PC-3 (cell line): ENCODE measurements around the gene VEGFA. TPM values are rescaled to one million over a fixed set of nuclear protein-coding genes. Genes with fewer than 3 reads are reported as not detected.

Experiments used
- ATAC-seq: fragments of 200-7000 bp; cut with Tn5 transposase; 2 replicates; pipeline ENCODE4 v1.9.1; 2020; ENCODE audit warnings: mild to moderate bottlenecking, moderate library complexity
- BruUV-seq: library from RNA; stranded (reverse); fragments of 400-500 nt; replicated peaks from 2 replicates; lab custom pipeline; 2021; lab: Mats Ljungman, UMichigan
- CTCF ChIA-PET: fragments of 300-600 bp; sonication (Branson Sonifier 250); formaldehyde crosslinking; loops from one replicate; lab custom pipeline; 2022; ENCODE audit warnings: antibody characterized with exemption; lab: Charles Lee
- POLR2A ChIA-PET: fragments of 300-600 bp; sonication (Branson Sonifier 250); formaldehyde crosslinking; loops from one replicate; lab custom pipeline; 2022; ENCODE audit warnings: antibody characterized with exemption; ENCODE audit not compliant: unreplicated experiment; lab: Charles Lee
- DNase-seq: peaks from one replicate; pipeline ENCODE4 v3.0.0-alpha.2; 2015
- H2AFZ ChIP-seq: fragments of 300-600 bp; sonication (generic); 2 replicates; pipeline ENCODE4 v1.6.0; 2016; ENCODE audit warnings: antibody characterized with exemption, low read length
- H3F3A ChIP-seq: fragments of 300-600 bp; sonication (generic); one replicate; pipeline ENCODE4 v1.6.0; 2017; ENCODE audit warnings: antibody characterized with exemption, low read length, control low read depth, mild to moderate bottlenecking; ENCODE audit not compliant: unreplicated experiment
- H3K27ac ChIP-seq: fragments of 300-600 bp; sonication (generic); 2 replicates; pipeline ENCODE4 v1.5.1; 2016; ENCODE audit warnings: mild to moderate bottlenecking, low read length
- H3K27me3 ChIP-seq: fragments of 300-600 bp; sonication (generic); 2 replicates; pipeline ENCODE4 v1.6.1; 2016; ENCODE audit warnings: low read length, mixed read lengths
- H3K36me3 ChIP-seq: fragments of 300-600 bp; sonication (generic); 2 replicates; pipeline ENCODE4 v1.6.1; 2016; ENCODE audit warnings: low read depth, mixed run types, low read length, mixed read lengths
- H3K4me1 ChIP-seq: fragments of 300-600 bp; sonication (generic); 2 replicates; pipeline ENCODE4 v1.5.1; 2016; ENCODE audit warnings: low read length; ENCODE audit not compliant: insufficient read depth
- H3K4me2 ChIP-seq: fragments of 300-600 bp; sonication (generic); 2 replicates; pipeline ENCODE4 v1.6.0; 2016; ENCODE audit warnings: low read length
- H3K4me3 ChIP-seq: fragments of 300-600 bp; sonication (generic); 2 replicates; pipeline ENCODE4 v1.5.1; 2016; ENCODE audit warnings: mild to moderate bottlenecking, low read length, mixed read lengths
- H3K79me2 ChIP-seq: fragments of 300-600 bp; sonication (generic); 2 replicates; pipeline ENCODE4 v1.6.1; 2017; ENCODE audit warnings: low read length, mixed read lengths
- H3K9ac ChIP-seq: fragments of 300-600 bp; sonication (generic); 2 replicates; pipeline ENCODE4 v1.6.0; 2016; ENCODE audit warnings: mild to moderate bottlenecking, low read length
- H3K9me2 ChIP-seq: fragments of 300-600 bp; sonication (generic); replicated peaks from 2 replicates; pipeline ENCODE4 v1.6.1; 2016; ENCODE audit warnings: mixed run types, low read length, mixed read lengths
- H3K9me3 ChIP-seq: fragments of 300-600 bp; sonication (generic); 2 replicates; pipeline ENCODE4 v1.6.1; 2016; ENCODE audit warnings: low read length, mixed read lengths
- H4K20me1 ChIP-seq: fragments of 300-600 bp; sonication (generic); 2 replicates; pipeline ENCODE4 v1.6.1; 2016; ENCODE audit warnings: low read length, mixed read lengths
- CTCF ChIP-seq: fragments of 300-600 bp; sonication (generic); conservative IDR thresholded peaks from 2 replicates; pipeline ENCODE4 v1.5.1; 2017; ENCODE audit warnings: antibody characterized with exemption, low read depth, mild to moderate bottlenecking, low read length
- EZH2 ChIP-seq: fragments of 300-600 bp; sonication (generic); IDR thresholded peaks from one replicate; pipeline ENCODE4 v1.6.1; 2017; ENCODE audit warnings: antibody characterized with exemption, mild to moderate bottlenecking, low read length; ENCODE audit not compliant: unreplicated experiment
- EZH2phosphoT487 ChIP-seq: fragments of 300-600 bp; sonication (generic); IDR thresholded peaks from 2 replicates; pipeline ENCODE4 v1.6.1; 2018; ENCODE audit warnings: mild to moderate bottlenecking, antibody characterized with exemption, low read length, borderline replicate concordance
- intact Hi-C: fragments of 100-400 bp; cut with micrococcal nuclease; formaldehyde crosslinking; loops from 2 replicates; pipeline ENCODE4 v1.9.0; 2023
- total RNA-seq: library from RNA; depleted of rRNA; stranded (reverse); fragments of >200 nt; gene quantifications from 2 replicates; pipeline ENCODE4 v1.2.3, GENCODE V29; 2014

The VEGFA gene
- total RNA-seq, 1 experiment from 2014 or later = 146 TPM

GRCh38 chr6:43831191-43831590 is 61.2 kb downstream of the VEGFA start:
- Histone ChIP-seq H3K4me1 (no peaks in the 10 kb centered on the region), H3K9ac (no peak overlapping the region), H3K4me3 (no peak overlapping the region), H4K20me1 (no peaks in the 10 kb centered on the region), H3K36me3 (no peaks in the 10 kb centered on the region), H3K9me3 (no peaks in the 10 kb centered on the region), H3K27ac (no peak overlapping the region), H3K4me2 (no peak overlapping the region), H2AFZ (no peak overlapping the region), H3K27me3 (no peaks in the 10 kb centered on the region), H3K9me2 (no peaks in the 10 kb centered on the region), H3F3A (no peaks in the 10 kb centered on the region), H3K79me2 (no peaks in the 10 kb centered on the region)
- DNase-seq (no peak), ATAC-seq (no peak)
- CTCF ChIA-PET = no interaction called here
- no TSS peak for BruUV-seq
- TF ChIP-seq EZH2phosphoT487 (no peak), CTCF (no peak), EZH2 (no peak)
- POLR2A ChIA-PET = no interaction called here
- intact Hi-C loops = no loop called here

GRCh38 chr6:43833223-43833995 is 63.4 kb downstream of the VEGFA start:
- TF ChIP-seq CTCF = no peak
- no peak for TF ChIP-seq EZH2phosphoT487
- TF ChIP-seq EZH2 = no peak
- Histone ChIP-seq H3K9me3 (no peaks in the 10 kb centered on the region), H3K79me2 (no peaks in the 10 kb centered on the region), H3K27me3 (no peaks in the 10 kb centered on the region), H3K36me3 (no peaks in the 10 kb centered on the region), H3K9me2 (no peaks in the 10 kb centered on the region), H3K4me2 (no peak overlapping the region), H3K4me3 (no peak overlapping the region), H4K20me1 (no peaks in the 10 kb centered on the region), H3F3A (no peaks in the 10 kb centered on the region), H3K9ac (no peak overlapping the region), H3K27ac (no peak overlapping the region), H2AFZ (no peak overlapping the region), H3K4me1 (peaks cover 6% of the 10 kb centered on the region; the same call in 1 of the 2 replicates)
- no TSS peak for BruUV-seq
- POLR2A ChIA-PET = interaction anchor here (0.6 kb wide), 1 partner anchor 41 kb away, joined by 3 read pairs; no protein-coding TSS in a partner anchor
- ATAC-seq (peak; percentile 57), DNase-seq (peak; percentile 17)
- CTCF ChIA-PET = no interaction called here
- intact Hi-C loops = no loop called here

GRCh38 chr6:43833996-43834390 is 64.0 kb downstream of the VEGFA start:
- intact Hi-C loops = no loop called here
- H3K9me3 ChIP-seq = no peaks in the 10 kb centered on the region
- H3K9ac ChIP-seq = no peak overlapping the region
- H3F3A ChIP-seq = no peaks in the 10 kb centered on the region
- no peak for TF ChIP-seq CTCF
- TF ChIP-seq EZH2phosphoT487 = no peak
- TF ChIP-seq EZH2 = no peak
- ATAC-seq (no peak), DNase-seq (no peak)
- peaks cover 10% of the 10 kb centered on the region; the same call in 1 of the 2 replicates for H3K4me1 ChIP-seq
- BruUV-seq = no TSS peak
- no peaks in the 10 kb centered on the region for H3K36me3 ChIP-seq
- ChIA-PET POLR2A (no interaction called here), CTCF (no interaction called here)
- no peaks in the 10 kb centered on the region for H3K9me2 ChIP-seq
- H3K27me3 ChIP-seq = no peaks in the 10 kb centered on the region
- H4K20me1 ChIP-seq = no peaks in the 10 kb centered on the region
- H2AFZ ChIP-seq = no peak overlapping the region
- no peak overlapping the region for H3K27ac ChIP-seq
- no peaks in the 10 kb centered on the region for H3K79me2 ChIP-seq
- H3K4me2 ChIP-seq = no peak overlapping the region
- H3K4me3 ChIP-seq = no peak overlapping the region
